C4-2B (cell line): ENCODE measurements around the gene MYD88.

ENCODE experiments used
- H3K27ac ChIP-seq: fragments of 450-650 bp; 2 replicates; pipeline ENCODE4 v1.5.1; 2017
- CTCF ChIP-seq: fragments of 450-650 bp; conservative IDR thresholded peaks from 2 replicates; pipeline ENCODE4 v1.5.1; 2017; ENCODE audit warnings: mild to moderate bottlenecking
- ZFX ChIP-seq: fragments of 450-650 bp; IDR thresholded peaks from 2 replicates; pipeline ENCODE4 v1.6.1; 2017

MYD88 gene

GRCh38 chr3:38108649-38109579 lies 29.5 kb upstream of the MYD88 start:
- TF ChIP-seq CTCF (no peak), ZFX (no peak)

GRCh38 chr3:38109580-38110313 lies 28.7 kb upstream of the MYD88 start:
- TF ChIP-seq CTCF (no peak), ZFX (no peak)
- no peak overlapping the region for H3K27ac ChIP-seq

More at GRCh38 chr3:38108649-38109579, 29.5 kb upstream of the MYD88 start:
- H3K27ac ChIP-seq, result no peak overlapping the region

- H3K27ac ChIP-seq, result no peak overlapping the region
- no peak for TF ChIP-seq ZFX
- TF ChIP-seq CTCF, result no peak
These were observed 28.0 kb upstream of the MYD88 start for GRCh38 chr3:38110314-38111050.

DNA sequence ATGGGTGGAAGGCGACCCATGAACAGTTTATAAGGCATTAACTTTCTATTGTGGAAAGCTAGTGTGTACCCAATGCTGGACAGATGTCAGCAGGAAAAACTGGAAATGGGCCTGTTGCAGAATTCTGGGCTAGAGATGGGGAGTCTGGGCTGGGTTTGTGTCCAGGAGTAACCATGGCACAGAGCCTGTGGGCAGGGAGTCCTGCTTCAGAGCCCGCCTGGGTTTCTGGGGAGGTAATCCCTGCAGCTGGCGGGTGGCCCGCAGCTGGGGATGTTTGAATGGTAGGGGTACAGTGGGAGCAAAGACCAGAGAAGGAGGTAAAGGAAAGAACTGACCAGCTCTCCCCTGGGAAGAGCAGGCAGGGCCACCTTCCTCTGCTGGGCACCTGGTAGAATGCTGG lies 27.3 kb upstream of the MYD88 start:
- no peak overlapping the region for H3K27ac ChIP-seq
- TF ChIP-seq CTCF (no peak), ZFX (no peak)

GRCh38 chr3:38111696-38112377 lies 26.6 kb upstream of the MYD88 start:
- no peak for TF ChIP-seq ZFX
- no peak for TF ChIP-seq CTCF
- H3K27ac ChIP-seq, result no peak overlapping the region

GRCh38 chr3:38112378-38112761 lies 26.1 kb upstream of the MYD88 start:
- no peak overlapping the region for H3K27ac ChIP-seq
- TF ChIP-seq CTCF, result no peak
- no peak for TF ChIP-seq ZFX
